IMR-90 (cell line): ENCODE measurements around the gene COMMD1.

Source experiments
- CHD1 ChIP-seq: IDR thresholded peaks from 2 replicates; pipeline ENCODE4 v1.6.1; 2012; ENCODE audit warnings: low read depth, low read length, improper control_type of control experiment
- MXI1 ChIP-seq: IDR thresholded peaks from 2 replicates; pipeline ENCODE4 v1.6.1; 2012; ENCODE audit warnings: low read depth, mild to moderate bottlenecking, low read length, moderate library complexity, borderline replicate concordance
- POLR2A ChIP-seq: IDR thresholded peaks from 2 replicates; pipeline ENCODE4 v1.6.1; 2012; ENCODE audit warnings: mild to moderate bottlenecking, low read depth, low read length
- RAD21 ChIP-seq: IDR thresholded peaks from 2 replicates; pipeline ENCODE4 v1.6.1; 2012; ENCODE audit warnings: low read length, improper control_type of control experiment
- RFX5 ChIP-seq: IDR thresholded peaks from 2 replicates; pipeline ENCODE4 v1.8.0; 2012; ENCODE audit warnings: low read depth, mild to moderate bottlenecking, low read length, moderate library complexity
- SMC3 ChIP-seq: fragments of 150-350 bp; IDR thresholded peaks from 2 replicates; pipeline ENCODE4 v1.6.1; 2016; ENCODE audit warnings: low read depth, mild to moderate bottlenecking, antibody characterized with exemption, low read length, moderate library complexity

DNA sequence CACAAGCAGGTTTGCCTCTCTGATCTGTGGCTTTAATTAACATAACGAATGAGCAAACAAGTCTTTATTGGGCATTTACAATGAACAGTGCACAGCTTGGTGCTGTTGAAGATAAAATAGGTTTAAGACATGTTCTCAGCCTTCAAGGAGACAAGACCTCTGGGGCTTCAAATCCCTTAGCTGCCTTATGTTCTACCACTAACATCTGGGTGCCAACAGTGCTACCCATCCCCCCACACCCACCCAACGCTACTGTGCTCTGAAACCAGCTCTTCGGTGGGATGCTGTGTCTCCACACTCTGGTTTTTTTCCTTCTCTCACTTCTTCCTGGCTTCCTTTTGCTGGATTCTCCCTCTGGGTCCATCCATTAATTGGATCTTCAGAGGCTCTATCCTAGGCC is 276.4 kb downstream of the COMMD1 start:
- TF ChIP-seq POLR2A (no peak), RAD21 (no peak), CHD1 (no peak), RFX5 (no peak), MXI1 (no peak), SMC3 (no peak)
